ENCODE data around the gene PDE7B.

DNA sequence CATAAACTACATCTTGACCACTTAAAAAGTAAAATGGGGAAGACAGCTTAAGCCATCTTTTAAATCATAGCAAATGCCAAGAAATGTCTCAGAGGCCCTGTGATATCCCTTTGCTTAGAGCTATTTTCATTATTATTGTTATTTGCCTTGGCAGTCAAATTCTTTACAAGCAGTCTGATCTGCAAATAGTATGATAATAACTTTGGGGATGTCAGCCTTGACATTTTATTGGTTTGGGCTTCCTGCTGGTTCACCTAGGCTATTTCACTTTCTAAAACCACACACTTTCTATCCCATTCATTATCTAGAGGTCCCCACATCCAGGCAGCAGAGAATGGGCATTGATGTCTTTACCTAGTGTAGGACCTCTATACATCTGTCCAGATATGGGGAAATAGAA lies 125.1 kb downstream of the PDE7B start:
- TF ChIP-seq, protein P1, sequence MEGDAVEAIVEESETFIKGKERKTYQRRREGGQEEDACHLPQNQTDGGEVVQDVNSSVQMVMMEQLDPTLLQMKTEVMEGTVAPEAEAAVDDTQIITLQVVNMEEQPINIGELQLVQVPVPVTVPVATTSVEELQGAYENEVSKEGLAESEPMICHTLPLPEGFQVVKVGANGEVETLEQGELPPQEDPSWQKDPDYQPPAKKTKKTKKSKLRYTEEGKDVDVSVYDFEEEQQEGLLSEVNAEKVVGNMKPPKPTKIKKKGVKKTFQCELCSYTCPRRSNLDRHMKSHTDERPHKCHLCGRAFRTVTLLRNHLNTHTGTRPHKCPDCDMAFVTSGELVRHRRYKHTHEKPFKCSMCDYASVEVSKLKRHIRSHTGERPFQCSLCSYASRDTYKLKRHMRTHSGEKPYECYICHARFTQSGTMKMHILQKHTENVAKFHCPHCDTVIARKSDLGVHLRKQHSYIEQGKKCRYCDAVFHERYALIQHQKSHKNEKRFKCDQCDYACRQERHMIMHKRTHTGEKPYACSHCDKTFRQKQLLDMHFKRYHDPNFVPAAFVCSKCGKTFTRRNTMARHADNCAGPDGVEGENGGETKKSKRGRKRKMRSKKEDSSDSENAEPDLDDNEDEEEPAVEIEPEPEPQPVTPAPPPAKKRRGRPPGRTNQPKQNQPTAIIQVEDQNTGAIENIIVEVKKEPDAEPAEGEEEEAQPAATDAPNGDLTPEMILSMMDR (conservative IDR thresholded peaks at IDR 0.05; ENCODE audit: low read depth, low read length): no peak
- TF ChIP-seq EZH2 (IDR thresholded peaks at IDR 0.05; ENCODE audit: borderline replicate concordance, low read depth, low read length, poor library complexity, severe bottlenecking): no peak

All from A673 (cell line).